ENCODE results near the gene DPY19L2. TPM values are rescaled to one million over a fixed set of nuclear protein-coding genes. Genes with fewer than 3 reads are reported as not detected.
"Not testable (repeated sequence)": the region's sequence is repeated elsewhere in the genome, so short reads cannot be mapped to it uniquely, and the experiment has no call there.

DPY19L2 gene
- total RNA-seq, 1 experiment from 2014 or later: not detected

DNA sequence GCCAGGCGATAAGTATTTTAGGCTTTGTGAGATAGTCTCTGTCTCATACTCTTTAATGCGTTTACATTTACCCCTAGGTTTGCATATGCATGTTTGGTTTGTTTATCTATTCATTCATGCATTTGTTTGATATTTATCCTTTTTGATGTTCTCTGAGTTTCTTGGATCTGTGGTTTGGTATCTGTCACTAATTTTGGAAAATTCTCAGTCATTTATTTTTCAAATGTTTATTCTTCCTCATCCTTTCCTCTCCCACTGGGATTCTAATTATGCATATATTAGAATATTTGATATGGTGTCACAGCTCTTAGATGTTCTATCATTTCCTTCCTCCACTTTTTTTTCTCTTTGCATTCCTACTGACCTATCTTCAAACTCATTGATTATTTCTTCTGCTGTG lies 11.9 kb downstream of the DPY19L2 start:
- H3K9me3 ChIP-seq; H3K4me3 ChIP-seq (ENCODE audit: low read depth, low read length); DNase-seq; H3K27me3 Mint-ChIP-seq (ENCODE audit: insufficient read depth, unreplicated experiment); H3K4me1 Mint-ChIP-seq (ENCODE audit: low read depth, unreplicated experiment); H3K4me3 Mint-ChIP-seq (ENCODE audit: unreplicated experiment); H3K36me3 ChIP-seq (ENCODE audit: control insufficient read depth, insufficient read depth, low read length); POLR2A ChIA-PET; H3K36me3 Mint-ChIP-seq (ENCODE audit: insufficient read depth, unreplicated experiment); H3K4me1 ChIP-seq; intact Hi-C loops (cut with micrococcal nuclease; ENCODE audit: unreplicated experiment); H3K27ac Mint-ChIP-seq (ENCODE audit: unreplicated experiment); H3K27me3 ChIP-seq (replicated peaks; ENCODE audit: control insufficient read depth, insufficient read depth, low read length); BruUV-seq (replicated peaks); H3K9me3 Mint-ChIP-seq (ENCODE audit: unreplicated experiment); CTCF ChIA-PET: not testable (repeated sequence)

DNA sequence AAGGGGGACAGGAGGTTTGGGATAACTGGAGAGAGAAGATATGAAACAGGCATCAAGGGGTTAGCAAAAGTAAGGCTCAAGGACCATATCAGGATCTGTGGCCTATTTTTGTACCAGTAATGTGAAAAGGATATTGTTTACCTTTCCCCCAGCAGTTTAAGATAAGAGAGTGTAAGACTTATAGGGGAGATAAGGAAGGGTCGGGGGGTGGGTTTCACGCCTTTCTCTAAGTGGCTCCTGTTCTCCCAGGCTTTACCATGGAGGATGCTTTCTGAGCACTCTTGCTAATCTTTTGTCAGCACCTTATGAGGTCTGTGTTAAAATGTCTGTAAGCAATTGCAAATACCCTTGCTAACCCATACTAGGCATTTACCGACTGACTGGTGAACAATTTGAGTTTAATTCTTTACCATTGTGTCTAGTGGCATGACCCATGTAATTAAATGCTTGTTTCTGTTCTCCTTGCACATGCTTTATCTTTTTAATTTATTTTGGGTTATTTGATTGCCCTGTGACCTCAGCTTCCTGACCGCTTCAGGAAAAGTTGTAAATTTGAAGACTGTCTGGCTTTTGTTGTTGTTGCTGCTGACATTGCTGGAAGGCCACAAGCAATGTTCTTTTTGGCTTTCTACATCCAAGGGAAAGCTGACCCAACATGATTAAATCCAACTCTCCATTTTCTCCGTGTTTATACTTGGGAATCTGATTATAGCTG lies 12.6 kb downstream of the DPY19L2 start:
- H3K27ac Mint-ChIP-seq (ENCODE audit: unreplicated experiment); intact Hi-C loops (cut with micrococcal nuclease; ENCODE audit: unreplicated experiment): not testable (repeated sequence)

DNA sequence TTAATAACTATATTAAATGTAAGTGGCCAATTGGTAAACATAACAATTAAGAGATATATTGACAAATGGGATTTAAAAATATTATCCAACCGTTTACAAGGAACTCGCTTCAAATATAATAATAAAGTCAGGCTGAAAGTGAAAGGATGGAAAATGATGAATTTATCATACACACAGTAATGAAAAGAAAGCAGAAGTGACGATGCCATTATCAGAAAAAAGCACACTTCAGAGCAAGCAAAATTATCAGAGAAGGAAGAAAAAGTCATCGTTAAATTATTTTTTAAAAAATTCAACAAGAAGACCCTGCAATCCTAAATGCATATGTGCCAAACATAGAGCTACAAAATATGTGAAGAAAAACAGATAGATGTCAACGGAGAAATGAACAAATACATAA lies 13.8 kb downstream of the DPY19L2 start:
- CTCF ChIA-PET; H3K36me3 Mint-ChIP-seq (ENCODE audit: insufficient read depth, unreplicated experiment); H3K4me3 ChIP-seq (ENCODE audit: low read depth, low read length); POLR2A ChIA-PET; H3K4me1 Mint-ChIP-seq (ENCODE audit: low read depth, unreplicated experiment); intact Hi-C loops (cut with micrococcal nuclease; ENCODE audit: unreplicated experiment); H3K9me3 ChIP-seq; H3K9me3 Mint-ChIP-seq (ENCODE audit: unreplicated experiment); BruUV-seq (replicated peaks); H3K27me3 Mint-ChIP-seq (ENCODE audit: insufficient read depth, unreplicated experiment); H3K27me3 ChIP-seq (replicated peaks; ENCODE audit: control insufficient read depth, insufficient read depth, low read length); H3K4me3 Mint-ChIP-seq (ENCODE audit: unreplicated experiment); DNase-seq; H3K4me1 ChIP-seq; H3K27ac Mint-ChIP-seq (ENCODE audit: unreplicated experiment); H3K36me3 ChIP-seq (ENCODE audit: control insufficient read depth, insufficient read depth, low read length): not testable (repeated sequence)

More for the DNA sequence above, 12.6 kb downstream of the DPY19L2 start:
- H3K4me1 ChIP-seq; H3K36me3 ChIP-seq (ENCODE audit: control insufficient read depth, insufficient read depth, low read length); CTCF ChIA-PET; BruUV-seq (replicated peaks); H3K27me3 ChIP-seq (replicated peaks; ENCODE audit: control insufficient read depth, insufficient read depth, low read length); H3K4me3 Mint-ChIP-seq (ENCODE audit: unreplicated experiment); H3K9me3 Mint-ChIP-seq (ENCODE audit: unreplicated experiment); POLR2A ChIA-PET; H3K4me1 Mint-ChIP-seq (ENCODE audit: low read depth, unreplicated experiment); H3K36me3 Mint-ChIP-seq (ENCODE audit: insufficient read depth, unreplicated experiment); H3K4me3 ChIP-seq (ENCODE audit: low read depth, low read length); H3K27me3 Mint-ChIP-seq (ENCODE audit: insufficient read depth, unreplicated experiment); DNase-seq; H3K9me3 ChIP-seq: not testable (repeated sequence)

DNA sequence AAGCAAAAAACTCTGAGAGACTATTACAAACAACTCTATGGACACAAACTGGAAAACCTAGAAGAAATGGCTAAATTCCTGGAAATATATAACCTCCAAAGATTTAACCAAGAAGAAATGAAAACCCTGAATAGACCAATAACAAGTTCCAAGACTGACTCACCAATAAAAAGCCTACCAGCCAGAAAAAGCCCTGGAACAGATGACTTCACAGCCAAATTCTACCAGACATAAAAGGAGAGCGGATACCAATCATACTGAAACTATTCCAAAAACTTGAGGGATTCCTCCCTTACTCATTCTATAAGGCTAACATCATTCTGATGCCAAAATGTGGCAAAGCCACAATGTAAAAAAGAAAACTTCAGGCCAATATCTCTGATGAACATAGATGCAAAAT lies 18.8 kb downstream of the DPY19L2 start:
- H3K4me3 Mint-ChIP-seq (ENCODE audit: unreplicated experiment); H3K9me3 ChIP-seq; POLR2A ChIA-PET; H3K36me3 Mint-ChIP-seq (ENCODE audit: insufficient read depth, unreplicated experiment); H3K4me3 ChIP-seq (ENCODE audit: low read depth, low read length); intact Hi-C loops (cut with micrococcal nuclease; ENCODE audit: unreplicated experiment); H3K36me3 ChIP-seq (ENCODE audit: control insufficient read depth, insufficient read depth, low read length); BruUV-seq (replicated peaks); H3K27ac Mint-ChIP-seq (ENCODE audit: unreplicated experiment); CTCF ChIA-PET; H3K27me3 ChIP-seq (replicated peaks; ENCODE audit: control insufficient read depth, insufficient read depth, low read length); H3K9me3 Mint-ChIP-seq (ENCODE audit: unreplicated experiment); H3K4me1 ChIP-seq; H3K4me1 Mint-ChIP-seq (ENCODE audit: low read depth, unreplicated experiment); DNase-seq: not testable (repeated sequence)
- H3K27me3 Mint-ChIP-seq (ENCODE audit: insufficient read depth, unreplicated experiment): peaks cover 11% of the 10 kb centered on the region

- H3K36me3 ChIP-seq (ENCODE audit: control insufficient read depth, insufficient read depth, low read length); POLR2A ChIA-PET; H3K4me1 Mint-ChIP-seq (ENCODE audit: low read depth, unreplicated experiment); CTCF ChIA-PET; H3K27me3 Mint-ChIP-seq (ENCODE audit: insufficient read depth, unreplicated experiment); H3K4me3 ChIP-seq (ENCODE audit: low read depth, low read length); DNase-seq; H3K27me3 ChIP-seq (replicated peaks; ENCODE audit: control insufficient read depth, insufficient read depth, low read length); H3K9me3 ChIP-seq; H3K27ac Mint-ChIP-seq (ENCODE audit: unreplicated experiment); intact Hi-C loops (cut with micrococcal nuclease; ENCODE audit: unreplicated experiment); H3K36me3 Mint-ChIP-seq (ENCODE audit: insufficient read depth, unreplicated experiment); H3K4me3 Mint-ChIP-seq (ENCODE audit: unreplicated experiment); H3K4me1 ChIP-seq; H3K9me3 Mint-ChIP-seq (ENCODE audit: unreplicated experiment); BruUV-seq (replicated peaks): not testable (repeated sequence)
Observed at GRCh38 chr12:63643381-63644140, 24.7 kb downstream of the DPY19L2 start.

- H3K27me3 ChIP-seq (replicated peaks; ENCODE audit: control insufficient read depth, insufficient read depth, low read length); H3K4me3 ChIP-seq (ENCODE audit: low read depth, low read length); DNase-seq; BruUV-seq (replicated peaks); H3K4me1 ChIP-seq; H3K4me3 Mint-ChIP-seq (ENCODE audit: unreplicated experiment); CTCF ChIA-PET; intact Hi-C loops (cut with micrococcal nuclease; ENCODE audit: unreplicated experiment); H3K36me3 ChIP-seq (ENCODE audit: control insufficient read depth, insufficient read depth, low read length); H3K9me3 Mint-ChIP-seq (ENCODE audit: unreplicated experiment); POLR2A ChIA-PET; H3K4me1 Mint-ChIP-seq (ENCODE audit: low read depth, unreplicated experiment); H3K9me3 ChIP-seq; H3K27ac Mint-ChIP-seq (ENCODE audit: unreplicated experiment); H3K36me3 Mint-ChIP-seq (ENCODE audit: insufficient read depth, unreplicated experiment); H3K27me3 Mint-ChIP-seq (ENCODE audit: insufficient read depth, unreplicated experiment): not testable (repeated sequence)
Observed at GRCh38 chr12:63624258-63624657, 44.0 kb downstream of the DPY19L2 start.

DNA sequence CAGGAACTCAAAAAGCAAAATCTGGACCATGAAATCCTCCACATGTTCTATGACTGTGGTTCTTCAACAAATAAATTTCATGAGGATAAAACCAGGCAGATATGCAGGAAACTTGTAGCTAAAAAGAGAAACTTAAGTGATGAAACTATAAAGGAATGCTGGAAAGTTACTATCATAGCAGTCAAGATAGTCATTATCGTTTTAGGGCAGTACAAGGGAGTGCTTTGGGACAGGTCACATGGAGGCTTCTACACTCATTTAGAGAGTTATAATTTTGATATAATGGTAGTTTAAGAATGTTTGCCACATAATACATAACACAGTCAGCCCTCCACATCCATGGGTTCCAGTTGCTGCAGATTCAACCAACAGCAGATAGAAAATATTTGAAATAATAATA lies 52.7 kb downstream of the DPY19L2 start:
- H3K9me3 ChIP-seq; H3K27me3 ChIP-seq (replicated peaks; ENCODE audit: control insufficient read depth, insufficient read depth, low read length); H3K4me3 ChIP-seq (ENCODE audit: low read depth, low read length); H3K4me3 Mint-ChIP-seq (ENCODE audit: unreplicated experiment); H3K9me3 Mint-ChIP-seq (ENCODE audit: unreplicated experiment); intact Hi-C loops (cut with micrococcal nuclease; ENCODE audit: unreplicated experiment); H3K4me1 ChIP-seq; POLR2A ChIA-PET; H3K27ac Mint-ChIP-seq (ENCODE audit: unreplicated experiment); BruUV-seq (replicated peaks); CTCF ChIA-PET; H3K27me3 Mint-ChIP-seq (ENCODE audit: insufficient read depth, unreplicated experiment); H3K36me3 Mint-ChIP-seq (ENCODE audit: insufficient read depth, unreplicated experiment); H3K36me3 ChIP-seq (ENCODE audit: control insufficient read depth, insufficient read depth, low read length); H3K4me1 Mint-ChIP-seq (ENCODE audit: low read depth, unreplicated experiment); DNase-seq: not testable (repeated sequence)
